ENCODE results near the gene MINDY4. TPM values are rescaled to one million over a fixed set of nuclear protein-coding genes. Genes with fewer than 3 reads are reported as not detected.

Gene MINDY4
- total and polyA plus RNA-seq, 10 of the 15 experiments (the other 5 are each of a cell fraction or from before 2014, with no cell fraction given): 0.10 to 0.90 (median 0.40) TPM

- TF ChIP-seq REST (IDR thresholded peaks at IDR 0.05; ENCODE audit: low read depth, low read length) (no peak), CEBPB (IDR thresholded peaks at IDR 0.05; ENCODE audit: borderline replicate concordance in 1 of 2, low read depth in 2 of 2, low read length in 2 of 2) (no peak)
These were observed 45.6 kb downstream of the MINDY4 start (continued) for GRCh38 chr7:30816645-30817370.

GRCh38 chr7:30817371-30817767, 46.2 kb downstream of the MINDY4 start:
- H4K20me1 ChIP-seq (ENCODE audit: control insufficient read depth, insufficient read depth): no peaks in the 10 kb centered on the region
- intact Hi-C loops (cut with micrococcal nuclease; ENCODE audit: unreplicated experiment): no loop called here
- ChIA-PET POLR2A (interaction anchor here (0.7 kb wide), 1 partner anchor 251 kb away, joined by 3 read pairs; no protein-coding TSS in a partner anchor), RAD21 (ENCODE audit: unreplicated experiment) (interaction anchor here (0.7 kb wide), 1 partner anchor 140 kb away, joined by 3 read pairs; no protein-coding TSS in a partner anchor), CTCF (interaction anchor here (0.7 to 1.0 kb wide), 2 partner anchors 306 to 822 kb away, joined by 3 to 4 read pairs; no protein-coding TSS in a partner anchor), SMC1A (ENCODE audit: uncharacterized antibody, unreplicated experiment) (interaction anchor here (1.1 kb wide), 1 partner anchor 27 kb away, joined by 3 read pairs; no protein-coding TSS in a partner anchor)
- no peak overlapping the region for H3K27ac ChIP-seq (ENCODE audit: control insufficient read depth, insufficient read depth)
- WGBS (ENCODE audit: insufficient coverage, insufficient replicate concordance, low lambda C conversion rate, missing lambda C conversion rate): 95% methylated on average over 7 of the region's 7 CpGs
- H3K79me2 ChIP-seq (ENCODE audit: control insufficient read depth, insufficient read depth, low read length): no peaks in the 10 kb centered on the region
- FAIRE-seq: no peak
- no peak for TF ChIP-seq SPI1 (IDR thresholded peaks at IDR 0.05; ENCODE audit: borderline replicate concordance, insufficient read depth, low read depth, low read length)
- no peak for TF ChIP-seq NR2F1 (conservative IDR thresholded peaks at IDR 0.05)
- DNase-seq (ENCODE audit: low read depth, low spot score): no peak
- H3K9ac ChIP-seq (ENCODE audit: control insufficient read depth, insufficient read depth, low read length): no peak overlapping the region
- H3K9me3 ChIP-seq (replicated peaks; ENCODE audit: control insufficient read depth, insufficient read depth, low read length): no peaks in the 10 kb centered on the region
- no peaks in the 10 kb centered on the region for H3K4me1 ChIP-seq (ENCODE audit: control insufficient read depth, insufficient read depth, low read length)
- in situ Hi-C loops (cut with MboI): no loop called here
- H3K4me3 ChIP-seq: no peak overlapping the region
- H2AFZ ChIP-seq (ENCODE audit: control insufficient read depth, low read depth, low read length): no peak overlapping the region
- H3K4me2 ChIP-seq (ENCODE audit: control insufficient read depth, insufficient read depth): no peak overlapping the region
- no peak for ATAC-seq
- no TSS peak for BruUV-seq (replicated peaks)
- no peaks in the 10 kb centered on the region for H3K27me3 ChIP-seq (replicated peaks in 1 of 2; ENCODE audit: control insufficient read depth in 2 of 2, insufficient read depth in 2 of 2, low read length in 1 of 2)
- H3K36me3 ChIP-seq (ENCODE audit: control insufficient read depth in 2 of 2, insufficient read depth in 2 of 2, low read length in 1 of 2): no peaks in the 10 kb centered on the region
